Skeletal muscle tissue (tissue), 5 donors: Measurements from ENCODE around the gene WWP2. TPM values are rescaled to one million over a fixed set of nuclear protein-coding genes. Genes with fewer than 3 reads are reported as not detected.
"Not testable (repeated sequence)": the region's sequence is repeated elsewhere in the genome, so short reads cannot be mapped to it uniquely, and the experiment has no call there.

Experiments used
- H3K27ac ChIP-seq: one replicate; pipeline ENCODE4 v1.7.0; 2013; ENCODE audit warnings: mild to moderate bottlenecking, low read depth, low read length, inconsistent platforms
- H3K27me3 ChIP-seq, 3 donors: one replicate each; pipeline ENCODE4 v1.7.0; 2013; ENCODE audit warnings: low read length in 3 of 3; ENCODE audit not compliant: control insufficient read depth in 3 of 3, insufficient read depth in 3 of 3
- H3K36me3 ChIP-seq, 3 donors: one replicate each; pipeline ENCODE4 v1.7.0; 2013; ENCODE audit warnings: low read length in 3 of 3; ENCODE audit not compliant: control insufficient read depth in 3 of 3, insufficient read depth in 3 of 3
- H3K4me1 ChIP-seq, 3 donors: one replicate each; pipeline ENCODE4 v1.7.0; 2013; ENCODE audit warnings: low read length in 3 of 3, mild to moderate bottlenecking in 3 of 3; ENCODE audit not compliant: control insufficient read depth in 3 of 3, insufficient read depth in 3 of 3
- H3K4me3 ChIP-seq, 3 donors: one replicate each; pipeline ENCODE4 v1.7.0; 2013; ENCODE audit warnings: low read length in 3 of 3
- H3K9ac ChIP-seq, 3 donors: one replicate each; pipeline ENCODE4 v1.7.0; 2013; ENCODE audit warnings: low read length in 3 of 3, mild to moderate bottlenecking in 3 of 3, moderate library complexity in 2 of 3, low read depth in 1 of 3
- H3K9me3 ChIP-seq, 3 donors: one replicate each; pipeline ENCODE4 v1.7.0; 2013; ENCODE audit warnings: low read length in 3 of 3; ENCODE audit not compliant: control insufficient read depth in 3 of 3
- small RNA-seq: library from RNA; depleted of rRNA; stranded (forward); fragments of <200 nt; gene quantifications from one replicate; pipeline ENCODE3, GENCODE V24; 2014
- total RNA-seq: library from RNA; depleted of rRNA; stranded (reverse); fragments of >200 nt; gene quantifications from one replicate; pipeline ENCODE4 v1.2.3, GENCODE V29; 2014
- donor health status: Osteomylitis.

The WWP2 gene
- total RNA-seq, 1 donor from 2014 or later: 14.1 TPM

DNA sequence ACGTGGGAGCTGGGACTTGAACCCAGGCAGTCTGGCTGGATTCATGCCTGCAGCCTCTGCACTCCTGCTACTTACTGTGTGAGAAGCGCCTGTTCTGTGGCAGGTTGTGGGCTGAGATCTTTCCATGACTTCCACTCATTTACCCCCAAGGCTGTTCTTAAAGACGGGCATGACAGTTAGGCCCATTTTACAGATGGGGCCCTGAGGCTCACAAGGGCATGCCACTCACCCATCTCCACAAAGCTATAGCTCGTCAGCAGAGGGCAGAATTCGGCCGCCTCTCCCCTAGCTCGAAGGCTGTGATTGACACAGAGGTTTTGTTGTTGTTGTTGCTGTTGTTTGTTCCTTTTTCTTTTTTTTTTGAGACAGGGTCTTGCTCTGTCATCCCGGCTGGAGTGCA is 210.8 kb downstream of the WWP2 start:
- not testable (repeated sequence) for H3K27ac ChIP-seq, H3K4me1 ChIP-seq, H3K27me3 ChIP-seq, H3K9ac ChIP-seq, H3K9me3 ChIP-seq, H3K36me3 ChIP-seq, H3K4me3 ChIP-seq

DNA sequence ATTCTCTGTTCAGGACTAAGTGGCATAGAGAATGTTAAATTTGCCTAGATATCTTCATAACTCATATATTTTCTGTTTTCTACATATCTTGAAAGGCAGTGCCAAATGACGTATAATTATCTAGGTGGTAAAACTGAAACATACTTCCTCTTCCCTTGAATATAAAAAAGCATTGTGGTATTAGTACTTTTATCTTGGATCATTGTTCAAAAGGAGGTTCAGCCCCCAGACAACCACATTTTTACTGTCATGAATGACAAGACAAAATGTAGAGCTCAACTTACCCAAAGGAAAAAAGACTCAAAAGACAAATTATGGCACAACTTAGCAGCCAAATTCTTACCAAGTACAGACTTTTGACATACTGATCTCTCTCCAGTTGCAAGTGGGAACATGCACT is 223.1 kb downstream of the WWP2 start:
- not testable (repeated sequence) for H3K4me3 ChIP-seq, H3K9ac ChIP-seq, H3K9me3 ChIP-seq, H3K36me3 ChIP-seq, H3K4me1 ChIP-seq, H3K27me3 ChIP-seq, H3K27ac ChIP-seq

Small RNA genes lying within 50 kb of the gene (small RNA-seq; reads per million reads assigned to genes)
- gene AC026468.1 (not detected), gene MIR140 (341 reads per million, percentile 98 among the genes with 10 or more reads in this experiment), gene RF00091 (not detected)

Other genes with a start within 250 kb of the WWP2 start
- 21.4 TPM for gene NFAT5, start 196.4 kb upstream of the WWP2 start, total RNA-seq
- 5.7 TPM for gene NQO1, start 35.8 kb upstream of the WWP2 start, total RNA-seq
- 17.2 TPM for gene NOB1, start 7.4 kb upstream of the WWP2 start, total RNA-seq
- gene CLEC18A, start 189.0 kb downstream of the WWP2 start, total RNA-seq: under 0.01 TPM